ENCODE data around the gene GPC1.
"Not testable (repeated sequence)": the region's sequence is repeated elsewhere in the genome, so short reads cannot be mapped to it uniquely, and the experiment has no call there.

GRCh38 chr2:240494942-240495341 lies 59.5 kb downstream of the GPC1 start:
- TF ChIP-seq CTCF (IDR thresholded peaks at IDR 0.05 in 4 of 5, conservative IDR thresholded peaks at IDR 0.05 in 1 of 5) = peak in 2 of 5 experiments; percentile 15 to 24
- not testable (repeated sequence) for TF ChIP-seq POLR2A (IDR thresholded peaks at IDR 0.05)
